Activated CD4-positive, alpha-beta T cell treated with anti-CD3 and anti-CD28 coated beads, Interleukin-2, Interleukin-4, amounts not matched to agents 100 ng/mL and 50 ng/mL, durations not matched to agents 16 hours and 8 hours (primary cell): ENCODE data around the gene KSR2.

Source experiments
- DNase-seq: peaks from one replicate; pipeline ENCODE4 v3.0.0-alpha.2; 2020; ENCODE audit warnings: low spot score

Gene KSR2

GRCh38 chr12:117524806-117525205 lies 444.0 kb downstream of the KSR2 start:
- DNase-seq: no peak

GRCh38 chr12:117523971-117524370 lies 444.8 kb downstream of the KSR2 start:
- DNase-seq: no peak

GRCh38 chr12:117522559-117522958 lies 446.2 kb downstream of the KSR2 start:
- DNase-seq: no peak

GRCh38 chr12:117521867-117522266 lies 446.9 kb downstream of the KSR2 start:
- DNase-seq: no peak

GRCh38 chr12:117521346-117521745 lies 447.4 kb downstream of the KSR2 start:
- no peak for DNase-seq

GRCh38 chr12:117518594-117519270 lies 450.1 kb downstream of the KSR2 start:
- no peak for DNase-seq

GRCh38 chr12:117517219-117517739 lies 451.5 kb downstream of the KSR2 start:
- DNase-seq: no peak

GRCh38 chr12:117516034-117516433 lies 452.8 kb downstream of the KSR2 start:
- no peak for DNase-seq

- DNase-seq: no peak
Measured at GRCh38 chr12:117514016-117514415, 454.8 kb downstream of the KSR2 start.

GRCh38 chr12:117513353-117513752 lies 455.4 kb downstream of the KSR2 start:
- no peak for DNase-seq

- no peak for DNase-seq
Measured at GRCh38 chr12:117508468-117508867, 460.3 kb downstream of the KSR2 start.

GRCh38 chr12:117507548-117507947 lies 461.2 kb downstream of the KSR2 start:
- DNase-seq: no peak

GRCh38 chr12:117506333-117506732 lies 462.5 kb downstream of the KSR2 start:
- DNase-seq: no peak

GRCh38 chr12:117502633-117503032 lies 466.2 kb downstream of the KSR2 start:
- DNase-seq: no peak

GRCh38 chr12:117502233-117502632 lies 466.6 kb downstream of the KSR2 start:
- DNase-seq: no peak

- no peak for DNase-seq
Measured at GRCh38 chr12:117501076-117501869, 467.5 kb downstream of the KSR2 start.

- no peak for DNase-seq
Measured at GRCh38 chr12:117499759-117500485, 468.9 kb downstream of the KSR2 start.

GRCh38 chr12:117498880-117499279 lies 469.9 kb downstream of the KSR2 start:
- DNase-seq: no peak

GRCh38 chr12:117498256-117498655 lies 470.5 kb downstream of the KSR2 start:
- DNase-seq: no peak

GRCh38 chr12:117497407-117497806 lies 471.4 kb downstream of the KSR2 start:
- DNase-seq: no peak

GRCh38 chr12:117494833-117495655 lies 473.7 kb downstream of the KSR2 start:
- no peak for DNase-seq

GRCh38 chr12:117491711-117492110 lies 477.1 kb downstream of the KSR2 start:
- DNase-seq: no peak
